ENCODE results near the gene DNAJB9.

GRCh38 chr7:108589874-108590273 is 20.2 kb downstream of the DNAJB9 start:
- no peak for TF ChIP-seq EZH2 (IDR thresholded peaks at IDR 0.05; ENCODE audit: borderline replicate concordance, low read depth, low read length, severe bottlenecking)
- TF ChIP-seq CTCF (IDR thresholded peaks at IDR 0.05; ENCODE audit: borderline replicate concordance, extremely low read depth, low read length, poor library complexity, severe bottlenecking), result no peak
